HFF-Myc (cell line): ENCODE results near the gene TBCB.
A peak's percentile ranks its signal among the peaks of the same experiment; 100 is the strongest.

Experiments used
- DNase-seq: peaks from one replicate; pipeline ENCODE4 v3.0.0-alpha.2; 2011; ENCODE audit warnings: low read depth; ENCODE audit errors: extremely low read depth
- H3K4me3 ChIP-seq: replicated peaks from 2 replicates; pipeline ENCODE4 v1.5.1; 2011; ENCODE audit warnings: low read depth, mild to moderate bottlenecking, control low read depth, low read length
- TF ChIP-seq, protein P1 (sequence below): IDR thresholded peaks from 2 replicates; pipeline ENCODE4 v1.5.1; 2012; ENCODE audit warnings: mild to moderate bottlenecking, low read depth, low read length, control low read depth; ENCODE audit errors: missing control alignments

The TBCB gene

DNA sequence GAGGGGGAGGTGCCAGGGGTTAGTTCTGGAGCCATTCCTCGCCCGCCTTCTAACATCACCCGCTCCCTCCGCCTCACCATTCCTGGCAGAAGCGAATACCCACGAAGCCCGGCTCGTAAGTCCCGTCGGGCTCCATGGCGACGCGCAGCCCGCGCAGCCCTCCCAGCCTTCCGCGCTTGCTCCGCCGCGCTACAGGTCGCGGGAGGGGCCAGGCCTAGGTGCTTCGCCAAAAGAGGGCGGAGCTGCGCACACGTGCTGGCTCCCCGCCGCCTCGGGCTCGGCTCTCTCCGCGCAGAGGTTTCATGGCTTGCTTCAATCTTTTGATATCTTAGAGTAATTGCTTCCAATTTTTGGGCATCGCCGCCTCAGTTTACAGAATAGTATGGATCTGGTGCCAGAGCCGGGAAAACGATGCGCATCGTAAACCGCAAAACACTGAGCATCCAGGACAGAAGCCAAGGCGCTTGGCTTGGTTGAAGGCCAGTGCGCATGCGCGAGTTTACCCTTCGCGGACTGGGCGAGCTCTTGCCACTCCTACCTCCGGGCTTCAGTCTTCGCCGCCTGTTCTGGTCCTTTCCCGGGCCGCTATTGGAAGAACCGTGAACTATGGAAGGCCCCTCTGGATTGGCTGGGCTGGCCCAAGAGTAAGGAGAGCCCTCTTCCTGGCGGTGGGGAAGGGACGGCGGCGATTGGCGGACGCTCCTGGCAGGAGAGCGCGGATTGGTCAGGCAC lies 381 bp upstream of the TBCB start, which contains the start of gene POLR2I:
Gene POLR2I, minus strand, starts transcription at position 155 of the 732 bp plus-strand sequence. Its CDS starts 19 bp downstream, at position 136.
- DNase-seq, result peak; percentile 99
- TF ChIP-seq, protein P1, sequence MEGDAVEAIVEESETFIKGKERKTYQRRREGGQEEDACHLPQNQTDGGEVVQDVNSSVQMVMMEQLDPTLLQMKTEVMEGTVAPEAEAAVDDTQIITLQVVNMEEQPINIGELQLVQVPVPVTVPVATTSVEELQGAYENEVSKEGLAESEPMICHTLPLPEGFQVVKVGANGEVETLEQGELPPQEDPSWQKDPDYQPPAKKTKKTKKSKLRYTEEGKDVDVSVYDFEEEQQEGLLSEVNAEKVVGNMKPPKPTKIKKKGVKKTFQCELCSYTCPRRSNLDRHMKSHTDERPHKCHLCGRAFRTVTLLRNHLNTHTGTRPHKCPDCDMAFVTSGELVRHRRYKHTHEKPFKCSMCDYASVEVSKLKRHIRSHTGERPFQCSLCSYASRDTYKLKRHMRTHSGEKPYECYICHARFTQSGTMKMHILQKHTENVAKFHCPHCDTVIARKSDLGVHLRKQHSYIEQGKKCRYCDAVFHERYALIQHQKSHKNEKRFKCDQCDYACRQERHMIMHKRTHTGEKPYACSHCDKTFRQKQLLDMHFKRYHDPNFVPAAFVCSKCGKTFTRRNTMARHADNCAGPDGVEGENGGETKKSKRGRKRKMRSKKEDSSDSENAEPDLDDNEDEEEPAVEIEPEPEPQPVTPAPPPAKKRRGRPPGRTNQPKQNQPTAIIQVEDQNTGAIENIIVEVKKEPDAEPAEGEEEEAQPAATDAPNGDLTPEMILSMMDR, result no peak
- H3K4me3 ChIP-seq, result peak within 1 kb of the TSS; percentile 91

DNA sequence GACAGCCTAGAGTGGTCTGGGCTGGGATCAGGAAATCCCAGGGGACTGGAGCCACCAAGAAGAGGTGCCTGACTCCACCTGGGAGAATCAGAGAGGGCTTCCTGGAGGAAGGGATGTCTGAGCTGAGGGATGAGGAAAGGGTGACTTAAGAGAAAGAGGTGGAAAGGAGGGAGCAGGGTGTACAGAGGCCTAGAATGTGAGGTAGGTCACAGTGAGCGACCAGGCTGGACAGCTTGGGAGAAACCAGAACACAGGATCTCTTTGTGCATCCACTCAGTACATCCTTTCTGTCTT lies 1.0 kb downstream of the TBCB start:
- no peak for DNase-seq
- TF ChIP-seq, protein P1, result no peak
- peak overlapping the region; percentile 91 for H3K4me3 ChIP-seq

DNA sequence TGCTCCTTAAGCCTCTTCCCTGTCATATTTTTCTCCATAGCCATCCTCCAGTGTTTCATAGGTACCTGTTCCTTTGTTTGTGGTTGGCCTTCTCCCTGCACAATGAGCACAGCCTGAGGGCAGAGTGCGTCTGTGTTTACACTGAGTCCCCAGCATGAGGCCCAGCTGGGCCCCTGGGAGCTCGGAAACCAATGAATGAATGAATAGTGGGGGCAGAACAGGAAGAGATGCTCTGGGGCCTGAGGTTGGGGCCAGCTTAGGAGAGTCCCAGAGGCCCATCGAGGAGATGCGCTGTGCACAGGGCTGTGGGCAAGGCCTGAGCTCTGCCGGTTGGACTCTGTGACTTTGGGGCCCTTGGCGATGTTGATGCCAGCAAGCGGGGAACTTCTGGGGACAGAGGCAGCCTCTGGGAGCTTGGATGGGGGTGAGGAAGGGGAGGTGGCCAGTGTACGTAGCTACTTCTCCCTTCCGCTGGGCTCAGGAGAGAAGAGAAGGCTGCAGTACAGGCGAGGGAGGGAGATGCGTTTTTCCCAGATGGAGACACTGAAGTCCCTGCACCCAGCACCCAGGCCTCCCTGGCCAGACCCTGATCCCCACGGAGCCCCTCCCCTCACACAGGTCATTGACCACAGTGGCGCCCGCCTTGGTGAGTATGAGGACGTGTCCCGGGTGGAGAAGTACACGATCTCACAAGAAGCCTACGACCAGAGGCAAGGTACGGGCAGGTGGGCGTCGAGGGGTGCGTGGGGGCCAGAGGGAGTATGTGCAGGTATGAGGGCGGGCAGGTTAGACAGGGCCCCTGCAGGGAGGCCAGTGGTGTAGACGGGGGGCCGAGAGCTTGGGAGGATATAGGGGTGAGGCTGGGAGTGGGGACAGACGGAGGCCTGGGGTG lies 5.1 kb downstream of the TBCB start:
- no peak for DNase-seq
- H3K4me3 ChIP-seq, result no peak overlapping the region
- TF ChIP-seq, protein P1, result no peak

DNA sequence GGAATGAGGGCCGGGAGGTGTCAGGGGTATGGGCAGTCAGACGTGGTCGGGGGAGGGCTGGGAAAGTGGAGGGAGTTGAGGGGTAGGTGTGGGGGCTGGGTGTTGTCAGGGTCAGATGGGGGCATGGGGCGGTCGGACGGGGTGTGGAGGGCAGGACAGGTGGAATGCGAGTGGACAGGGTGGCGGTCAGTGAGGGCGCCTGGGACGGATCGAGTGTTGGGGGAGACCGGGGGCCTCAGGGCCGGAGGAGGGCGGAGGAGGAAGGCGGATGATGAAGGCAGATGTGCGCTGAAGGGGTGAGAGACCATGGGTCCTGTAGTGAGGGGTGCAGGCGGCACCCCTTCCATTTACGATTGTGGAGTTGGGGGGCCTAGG lies 5.7 kb downstream of the TBCB start:
- DNase-seq, result no peak
- TF ChIP-seq, protein P1, result no peak
- H3K4me3 ChIP-seq, result no peak overlapping the region

DNA sequence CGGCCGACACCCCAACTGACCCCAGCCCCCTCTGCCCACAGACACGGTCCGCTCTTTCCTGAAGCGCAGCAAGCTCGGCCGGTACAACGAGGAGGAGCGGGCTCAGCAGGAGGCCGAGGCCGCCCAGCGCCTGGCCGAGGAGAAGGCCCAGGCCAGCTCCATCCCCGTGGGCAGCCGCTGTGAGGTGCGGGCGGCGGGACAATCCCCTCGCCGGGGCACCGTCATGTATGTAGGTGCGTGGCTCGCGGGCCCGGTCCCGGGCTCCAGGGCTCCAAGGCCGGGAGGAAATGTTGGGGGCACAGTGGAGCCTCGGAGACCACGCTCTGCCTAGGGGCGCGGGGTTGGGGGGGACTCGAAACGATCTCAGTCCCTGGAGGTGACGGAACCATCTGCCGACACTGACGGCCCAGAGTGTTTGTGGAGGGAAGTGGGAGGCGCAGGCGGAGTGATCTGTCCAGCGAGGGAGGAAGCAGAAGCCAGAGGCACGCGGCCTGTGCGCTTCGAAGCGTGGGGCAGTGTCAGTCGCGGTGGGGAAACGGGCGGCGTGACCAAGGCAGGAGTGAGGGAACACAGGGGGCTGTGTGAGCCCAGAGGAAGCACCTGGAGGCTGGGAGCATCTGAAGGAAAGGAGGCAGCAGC lies 6.3 kb downstream of the TBCB start:
- no peak for DNase-seq
- TF ChIP-seq, protein P1, result no peak
- no peak overlapping the region for H3K4me3 ChIP-seq

DNA sequence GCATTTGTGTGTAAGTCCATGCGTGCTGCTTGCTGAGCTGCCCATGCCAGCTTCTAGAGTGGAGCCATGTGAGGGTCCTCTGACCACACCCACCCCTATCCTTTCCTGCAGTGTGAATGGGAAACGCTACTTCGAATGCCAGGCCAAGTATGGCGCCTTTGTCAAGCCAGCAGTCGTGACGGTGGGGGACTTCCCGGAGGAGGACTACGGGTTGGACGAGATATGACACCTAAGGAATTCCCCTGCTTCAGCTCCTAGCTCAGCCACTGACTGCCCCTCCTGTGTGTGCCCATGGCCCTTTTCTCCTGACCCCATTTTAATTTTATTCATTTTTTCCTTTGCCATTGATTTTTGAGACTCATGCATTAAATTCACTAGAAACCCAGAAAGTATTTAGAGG lies 10.3 kb downstream of the TBCB start:
- H3K4me3 ChIP-seq, result no peak overlapping the region
- TF ChIP-seq, protein P1, result no peak
- DNase-seq, result no peak
